BJ (cell line): ENCODE results near the gene TAS1R2. TPM values are rescaled to one million over a fixed set of nuclear protein-coding genes. Genes with fewer than 3 reads are reported as not detected.

Source experiments
- CTCF ChIA-PET: fragments of 350-600 bp; formaldehyde crosslinking; extraction: SDS; loops from one replicate; lab custom pipeline; 2021; ENCODE audit warnings: antibody characterized with exemption, inconsistent platforms; lab: Yijun Ruan, JAX
- POLR2A ChIA-PET: fragments of 300-600 bp; sonication (Branson Sonifier 250); formaldehyde crosslinking; extraction: SDS; loops from one replicate; lab custom pipeline; 2021; ENCODE audit warnings: antibody characterized with exemption; lab: Charles Lee
- DNase-seq: peaks from one replicate; pipeline ENCODE4 v3.0.0-alpha.2; 2011; ENCODE audit warnings: low read depth
- H3K27me3 ChIP-seq: 2 replicates; pipeline ENCODE4 v1.6.0; 2011; ENCODE audit warnings: low read length; ENCODE audit not compliant: control insufficient read depth, insufficient read depth
- H3K36me3 ChIP-seq: 2 replicates; pipeline ENCODE4 v1.5.1; 2011; ENCODE audit warnings: low read length; ENCODE audit not compliant: control insufficient read depth, insufficient read depth
- H3K4me3 ChIP-seq: 2 replicates; pipeline ENCODE4 v1.5.1; 2011; ENCODE audit warnings: low read depth, mild to moderate bottlenecking, control low read depth, low read length
- polyA plus RNA-seq: library from polyadenylated mRNA; depleted of rRNA; stranded (reverse); fragments of >200 nt; gene quantifications from 2 replicates; pipeline ENCODE4 v1.2.3, GENCODE V29; 2011
- TF ChIP-seq, protein P1 (sequence below): IDR thresholded peaks from 2 replicates; pipeline ENCODE4 v1.5.1; 2011; ENCODE audit warnings: low read depth, mild to moderate bottlenecking, control low read depth, inconsistent platforms, low read length, moderate library complexity; ENCODE audit not compliant: insufficient read depth

TAS1R2 gene
- polyA plus RNA-seq, 1 experiment = not detected

DNA sequence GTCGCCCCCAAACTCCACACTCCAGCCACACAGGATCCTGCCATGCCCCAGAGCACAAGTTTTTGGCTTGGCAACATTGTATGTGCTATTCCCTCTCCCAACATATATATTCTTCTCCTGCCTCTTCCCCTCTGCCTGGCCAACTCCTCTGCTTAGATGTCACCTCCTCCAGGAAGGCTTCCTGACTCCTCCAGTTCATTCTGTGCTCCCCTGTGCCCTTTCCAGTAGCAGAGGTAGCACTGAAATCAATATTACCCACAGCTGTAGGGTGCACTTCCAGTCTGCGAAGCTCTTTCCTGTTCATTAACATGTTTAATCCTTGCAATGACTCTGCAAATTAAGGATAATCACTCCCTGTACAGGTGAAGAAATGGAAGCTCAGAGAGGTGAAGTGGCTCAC is 21.7 kb upstream of the TAS1R2 start:
- Histone ChIP-seq H3K27me3 (no peaks in the 10 kb centered on the region), H3K4me3 (no peak overlapping the region), H3K36me3 (no peaks in the 10 kb centered on the region; the same call in 1 of the 2 replicates)
- no peak for DNase-seq
- POLR2A ChIA-PET = no interaction called here
- TF ChIP-seq, protein P1, sequence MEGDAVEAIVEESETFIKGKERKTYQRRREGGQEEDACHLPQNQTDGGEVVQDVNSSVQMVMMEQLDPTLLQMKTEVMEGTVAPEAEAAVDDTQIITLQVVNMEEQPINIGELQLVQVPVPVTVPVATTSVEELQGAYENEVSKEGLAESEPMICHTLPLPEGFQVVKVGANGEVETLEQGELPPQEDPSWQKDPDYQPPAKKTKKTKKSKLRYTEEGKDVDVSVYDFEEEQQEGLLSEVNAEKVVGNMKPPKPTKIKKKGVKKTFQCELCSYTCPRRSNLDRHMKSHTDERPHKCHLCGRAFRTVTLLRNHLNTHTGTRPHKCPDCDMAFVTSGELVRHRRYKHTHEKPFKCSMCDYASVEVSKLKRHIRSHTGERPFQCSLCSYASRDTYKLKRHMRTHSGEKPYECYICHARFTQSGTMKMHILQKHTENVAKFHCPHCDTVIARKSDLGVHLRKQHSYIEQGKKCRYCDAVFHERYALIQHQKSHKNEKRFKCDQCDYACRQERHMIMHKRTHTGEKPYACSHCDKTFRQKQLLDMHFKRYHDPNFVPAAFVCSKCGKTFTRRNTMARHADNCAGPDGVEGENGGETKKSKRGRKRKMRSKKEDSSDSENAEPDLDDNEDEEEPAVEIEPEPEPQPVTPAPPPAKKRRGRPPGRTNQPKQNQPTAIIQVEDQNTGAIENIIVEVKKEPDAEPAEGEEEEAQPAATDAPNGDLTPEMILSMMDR = no peak
- CTCF ChIA-PET = interaction anchor here (2.0 kb wide), 1 partner anchor 32 kb away, joined by 6 read pairs; no protein-coding TSS in a partner anchor

DNA sequence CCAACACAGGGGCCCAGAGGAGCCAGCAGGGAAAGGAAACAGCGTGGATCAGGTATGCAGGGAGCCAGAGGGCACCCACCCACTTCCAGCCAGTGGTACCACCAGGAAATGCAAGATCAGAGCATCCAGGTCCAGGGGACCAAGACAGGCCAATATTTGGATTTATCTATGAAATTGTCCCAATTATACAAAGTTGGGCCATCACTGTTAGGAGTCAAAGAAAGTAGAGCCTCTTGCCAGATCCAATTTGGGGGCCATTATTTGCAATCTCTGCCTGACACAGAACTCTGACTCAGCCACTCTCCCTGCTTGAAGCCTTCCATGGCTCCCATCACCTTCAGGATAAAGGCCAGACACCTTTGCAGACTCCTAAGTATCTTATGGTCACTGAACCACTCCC is 21.1 kb upstream of the TAS1R2 start:
- Histone ChIP-seq H3K27me3 (no peaks in the 10 kb centered on the region), H3K36me3 (no peaks in the 10 kb centered on the region; the same call in 1 of the 2 replicates), H3K4me3 (no peak overlapping the region)
- TF ChIP-seq, protein P1 = no peak
- no peak for DNase-seq
- CTCF ChIA-PET = interaction anchor here (2.0 kb wide), 1 partner anchor 32 kb away, joined by 6 read pairs; no protein-coding TSS in a partner anchor
- POLR2A ChIA-PET = no interaction called here

DNA sequence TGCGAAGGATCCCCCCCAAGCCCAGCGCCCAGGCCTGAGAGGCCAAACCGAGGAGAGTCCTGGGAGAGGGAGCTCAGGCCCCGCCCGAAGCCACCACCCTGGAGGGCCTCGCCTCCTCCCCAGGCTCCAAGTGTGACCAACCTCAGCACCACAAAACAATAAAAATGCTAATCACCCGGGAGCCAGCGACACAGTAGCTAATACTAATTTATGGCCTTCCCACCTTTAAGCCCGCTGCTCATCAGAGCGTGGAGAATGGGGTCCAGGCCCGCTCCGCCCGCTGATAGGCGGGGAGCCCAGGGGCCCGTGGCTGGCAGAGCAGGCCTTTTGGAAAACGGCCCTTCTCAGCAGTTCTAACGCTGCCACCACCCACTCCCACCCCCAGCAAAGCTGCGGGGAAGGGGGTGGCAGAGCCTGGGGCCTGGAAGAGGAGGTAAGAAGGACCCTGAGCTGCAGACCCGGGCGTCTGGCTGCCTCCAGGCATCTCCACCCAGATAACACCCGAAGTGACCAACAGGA is 20.4 kb upstream of the TAS1R2 start:
- no peak for DNase-seq
- Histone ChIP-seq H3K36me3 (no peaks in the 10 kb centered on the region; the same call in 1 of the 2 replicates), H3K27me3 (no peaks in the 10 kb centered on the region), H3K4me3 (no peak overlapping the region)
- ChIA-PET CTCF (no interaction called here), POLR2A (no interaction called here)
- TF ChIP-seq, protein P1 = no peak

DNA sequence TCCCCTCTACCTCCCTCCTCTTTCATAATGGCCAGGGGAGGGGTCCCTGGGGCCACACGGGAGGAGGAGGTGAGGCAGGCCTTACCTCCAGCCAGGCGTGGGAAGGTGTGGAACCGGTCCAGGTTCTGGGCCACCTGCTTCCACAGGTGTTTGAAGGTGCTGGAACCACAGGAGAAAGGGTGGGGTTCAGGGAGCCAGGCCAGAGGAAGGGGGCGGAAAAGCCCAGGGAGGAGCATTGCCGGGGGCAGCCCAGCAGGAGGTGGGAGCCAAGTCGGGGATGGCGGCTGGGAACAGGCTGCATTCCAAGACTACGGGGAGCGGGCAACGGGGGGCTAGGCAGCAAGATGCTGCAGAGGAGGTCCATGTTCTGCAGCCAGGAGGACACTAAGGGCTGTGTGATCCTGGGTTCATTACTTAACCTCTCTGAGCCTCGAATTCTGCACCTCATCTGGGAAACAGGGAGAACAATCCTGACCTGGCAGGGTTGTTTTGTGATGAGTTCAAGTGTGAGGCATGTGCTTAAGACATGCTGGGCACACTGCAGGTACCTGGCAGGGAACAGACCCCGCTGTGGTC is 19.8 kb upstream of the TAS1R2 start:
- ChIA-PET POLR2A (no interaction called here), CTCF (interaction anchor here (0.6 kb wide), 1 partner anchor 93 kb away, joined by 3 read pairs; no protein-coding TSS in a partner anchor)
- no peaks in the 10 kb centered on the region; the same call in 1 of the 2 replicates for H3K36me3 ChIP-seq
- TF ChIP-seq, protein P1 = no peak
- DNase-seq = no peak
- H3K4me3 ChIP-seq = no peak overlapping the region
- no peaks in the 10 kb centered on the region for H3K27me3 ChIP-seq

DNA sequence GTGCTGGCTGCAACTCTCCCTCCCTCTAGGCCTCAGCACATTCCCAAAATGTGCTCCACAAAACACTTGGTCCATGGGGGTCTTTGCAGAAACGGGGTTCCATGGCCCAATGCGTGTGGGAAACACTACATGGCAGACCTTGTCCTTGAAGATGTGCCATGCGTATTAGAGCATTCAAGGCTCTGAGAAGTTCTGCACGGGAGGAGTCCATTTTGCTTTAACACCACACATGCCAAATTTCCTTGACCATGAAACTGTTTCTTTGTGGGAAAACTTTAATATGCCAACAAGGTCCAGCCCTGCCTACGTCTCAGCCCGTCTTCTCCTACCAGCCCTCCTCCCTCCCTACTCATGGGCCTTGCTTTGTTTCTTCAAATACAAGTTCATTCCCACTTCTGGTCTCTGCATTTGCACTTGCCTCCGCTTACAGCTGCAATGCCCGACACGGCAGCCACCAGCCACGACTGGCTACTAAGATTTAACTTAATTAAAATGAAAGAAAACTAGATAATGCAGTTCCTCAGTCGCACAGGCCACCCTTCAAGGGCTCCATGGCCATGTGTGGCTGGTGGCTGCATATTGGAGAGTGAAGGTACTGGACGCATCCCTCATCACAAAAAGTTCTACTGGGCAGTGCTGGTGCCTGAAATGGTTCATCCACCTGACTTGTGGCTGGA is 19.2 kb upstream of the TAS1R2 start:
- POLR2A ChIA-PET = no interaction called here
- TF ChIP-seq, protein P1 = no peak
- H3K4me3 ChIP-seq = no peak overlapping the region
- no peaks in the 10 kb centered on the region; the same call in 1 of the 2 replicates for H3K36me3 ChIP-seq
- CTCF ChIA-PET = interaction anchor here (0.6 to 7.4 kb wide), 2 partner anchors 93 to 281 kb away, joined by 3 to 67 read pairs; no protein-coding TSS in a partner anchor
- DNase-seq = no peak
- H3K27me3 ChIP-seq = no peaks in the 10 kb centered on the region
